K562 (cell line): Measurements from ENCODE around the gene ZMYND15. TPM values are rescaled to one million over a fixed set of nuclear protein-coding genes. Genes with fewer than 3 reads are reported as not detected.

ENCODE experiments used
- ATF1 ChIP-seq, 2 experiments: fragments of 450-650 bp in 1 of 2; IDR thresholded peaks; 2 replicates each; pipeline ENCODE4 v1.6.1; 2016; ENCODE audit warnings: missing compliant biosample characterization in 1 of 2, missing genetic modification characterization in 1 of 2
- ATF7 ChIP-seq: fragments of 450-650 bp; IDR thresholded peaks from 2 replicates; pipeline ENCODE4 v1.7.1; 2014; ENCODE audit warnings: mild to moderate bottlenecking, moderate library complexity
- CBX2 ChIP-seq: fragments of 200-600 bp; sonication (generic); IDR thresholded peaks from one replicate; pipeline ENCODE4 v1.6.1; 2012; ENCODE audit warnings: mild to moderate bottlenecking, low read length, inconsistent platforms; ENCODE audit not compliant: insufficient read depth, poor library complexity, severe bottlenecking
- CBX8 ChIP-seq: fragments of 200-600 bp; sonication (generic); IDR thresholded peaks from 2 replicates; pipeline ENCODE4 v1.6.1; 2012; ENCODE audit warnings: borderline replicate concordance, mixed run types, low read depth, mild to moderate bottlenecking, moderate library complexity, mixed read lengths, low read length, control low read depth, inconsistent platforms; ENCODE audit not compliant: poor library complexity, severe bottlenecking; ENCODE audit errors: extremely low read depth
- CTBP1 ChIP-seq: fragments of 450-650 bp; IDR thresholded peaks from 2 replicates; pipeline ENCODE4 v1.6.1; 2016; ENCODE audit warnings: borderline replicate concordance
- CXXC5 ChIP-seq: fragments of 250-450 bp; sonication (Bioruptor Pico); IDR thresholded peaks from 2 replicates; pipeline ENCODE4 v1.8.0; 2022; ENCODE audit warnings: inconsistent platforms, mild to moderate bottlenecking, moderate library complexity
- DNMT1 ChIP-seq: fragments of 450-650 bp; IDR thresholded peaks from 2 replicates; pipeline ENCODE4 v1.6.1; 2016; ENCODE audit warnings: antibody characterized with exemption, mild to moderate bottlenecking
- E2F6 ChIP-seq, 2 experiments: IDR thresholded peaks; 2 replicates each; pipeline ENCODE4 v1.6.1; 2011; ENCODE audit warnings: borderline replicate concordance in 1 of 2, control low read depth in 1 of 2, low read depth in 1 of 2, low read length in 1 of 2, mild to moderate bottlenecking in 1 of 2, mixed read lengths in 1 of 2, moderate library complexity in 1 of 2; ENCODE audit not compliant: insufficient read depth in 1 of 2, insufficient read length in 1 of 2, poor library complexity in 1 of 2, severe bottlenecking in 1 of 2; ENCODE audit errors: extremely low read depth in 1 of 2
- FOXA3 ChIP-seq, 2 experiments: fragments of 450-650 bp in 1 of 2; sonication (generic) in 1 of 2; formaldehyde crosslinking; IDR thresholded peaks in 1 of 2; conservative IDR thresholded peaks in 1 of 2; 2 replicates each; pipeline versions ENCODE4 v1.4.0 to v1.8.0; 2020 to 2022; ENCODE audit warnings: mild to moderate bottlenecking in 2 of 2, missing genetic modification reagents in 1 of 2
- NRF1 ChIP-seq, 2 experiments: fragments of 450-650 bp; IDR thresholded peaks in 1 of 2; conservative IDR thresholded peaks in 1 of 2; 2 replicates each; pipeline ENCODE4 v1.6.1; 2014; ENCODE audit warnings: mild to moderate bottlenecking in 2 of 2
- PHB ChIP-seq: fragments of 250-450 bp; sonication (Bioruptor Pico); IDR thresholded peaks from 2 replicates; pipeline ENCODE4 v1.5.0; 2021
- RFX5 ChIP-seq: IDR thresholded peaks from 2 replicates; pipeline ENCODE4 v1.6.1; 2011; ENCODE audit warnings: low read depth, mild to moderate bottlenecking, improper control_type of control experiment, low read length
- TFAP4 ChIP-seq: sonication (generic); formaldehyde crosslinking; IDR thresholded peaks from 2 replicates; pipeline ENCODE4 v1.8.0; 2022; ENCODE audit warnings: missing genetic modification reagents, mild to moderate bottlenecking, moderate library complexity, borderline replicate concordance
- UBTF ChIP-seq, 2 experiments: IDR thresholded peaks; 2 replicates each; pipeline ENCODE4 v1.6.1; 2012; ENCODE audit warnings: improper control_type of control experiment in 2 of 2, low read depth in 2 of 2, low read length in 2 of 2, borderline replicate concordance in 1 of 2
- USF2 ChIP-seq: sonication (generic); formaldehyde crosslinking; IDR thresholded peaks from 2 replicates; pipeline ENCODE4 v1.5.0; 2020; ENCODE audit warnings: missing genetic modification reagents
- ZFX ChIP-seq: sonication (generic); formaldehyde crosslinking; IDR thresholded peaks from 2 replicates; pipeline ENCODE4 v1.8.0; 2022; ENCODE audit warnings: mild to moderate bottlenecking, missing genetic modification reagents, moderate library complexity
- polyA plus RNA-seq, 8 experiments: library from polyadenylated mRNA; depleted of rRNA in 4 of 8; stranded (reverse) in 5 of 8; unstranded in 3 of 8; fragments of >200 nt; fragmentation: Nextera tagmentation in 2 of 8; fragmentation: Illumina TruSeq in 1 of 8; extraction: Ambion mirVana in 2 of 8; extraction: Trizol in 1 of 8; gene quantifications; 2 replicates each; pipeline versions ENCODE4 v1.2.1 to v1.2.3, GENCODE V29; 2011 to 2014; ENCODE audit warnings: inconsistent platforms in 1 of 8, missing spikeins in 1 of 8
- total RNA-seq, 7 experiments: library from RNA; depleted of rRNA in 6 of 7; stranded (reverse); fragments of >200 nt in 6 of 7; fragmentation: Illumina TruSeq in 2 of 7; extraction: Trizol in 2 of 7; gene quantifications; 2 replicates each; pipeline versions ENCODE4 v1.2.1 to v1.2.3, GENCODE V29; 2011 to 2021; ENCODE audit warnings: low replicate concordance in 1 of 7

Gene ZMYND15
- total and polyA plus RNA-seq, 9 of the 15 experiments (the other 6 are each of a cell fraction or from before 2014, with no cell fraction given): 0.09 TPM; not detected in 8

- TF ChIP-seq E2F6 (IDR thresholded peaks at IDR 0.05; ENCODE audit: borderline replicate concordance in 1 of 2, extremely low read depth in 1 of 2, insufficient read depth in 1 of 2, insufficient read length in 1 of 2, low read depth in 1 of 2, low read length in 1 of 2, poor library complexity in 1 of 2, severe bottlenecking in 1 of 2) (peak in 1 of 2 experiments; percentile 32), FOXA3 (CRISPR knock-in tag; conservative IDR thresholded peaks at IDR 0.05 in 1 of 2, IDR thresholded peaks at IDR 0.05 in 1 of 2) (no peak), RFX5 (no peak), ATF7 (no peak), ZFX (CRISPR knock-in tag) (peak; percentile 37), USF2 (CRISPR knock-in tag) (0 out of 2 replicates have a peak, but pooled peaks have one; percentile 7), CBX8 (no peak), CBX2 (no peak), UBTF (IDR thresholded peaks at IDR 0.05; ENCODE audit: borderline replicate concordance in 1 of 2, low read depth in 2 of 2, low read length in 2 of 2) (0 out of 4 replicates have a peak, but pooled peaks of 1 of the 2 experiments have one; percentile 49), TFAP4 (CRISPR knock-in tag) (peak; percentile 86), PHB (CRISPR knock-in tag) (no peak), NRF1 (conservative IDR thresholded peaks at IDR 0.05 in 1 of 2, IDR thresholded peaks at IDR 0.05 in 1 of 2) (peak in 1 of 2 experiments; percentile 31; a peak in 3 of 4 replicates), DNMT1 (no peak), CTBP1 (0 out of 2 replicates have a peak, but pooled peaks have one; percentile 17), CXXC5 (peak; percentile 42), ATF1 (CRISPR knock-in tag; IDR thresholded peaks at IDR 0.05) (no peak), ATF1 (tag; IDR thresholded peaks at IDR 0.05) (peak; percentile 25; the same call in 1 of the 2 replicates)
These were observed at the start of gene ZMYND15, which contains the start of gene CXCL16 (continued) for GRCh38 chr17:4739122-4740024.
